Uterus (tissue), 2 donors: ENCODE measurements around the gene RHBDL2.

Experiments
- POLR2A ChIP-seq, 2 donors: fragments of 450-650 bp; IDR thresholded peaks; one replicate each; pipeline ENCODE4 v1.6.1; 2016; ENCODE audit warnings: antibody characterized with exemption in 2 of 2, mild to moderate bottlenecking in 1 of 2, moderate library complexity in 1 of 2
- TF ChIP-seq, protein P1 (sequence below), 4 experiments: fragments of 200-600 bp in 2 of 4; fragments of 450-650 bp in 2 of 4; sonication (generic) in 2 of 4; IDR thresholded peaks; one replicate each; pipeline ENCODE4 v1.5.1; 2016 to 2019; ENCODE audit warnings: antibody characterized with exemption in 4 of 4, mild to moderate bottlenecking in 2 of 4, moderate library complexity in 1 of 4

DNA sequence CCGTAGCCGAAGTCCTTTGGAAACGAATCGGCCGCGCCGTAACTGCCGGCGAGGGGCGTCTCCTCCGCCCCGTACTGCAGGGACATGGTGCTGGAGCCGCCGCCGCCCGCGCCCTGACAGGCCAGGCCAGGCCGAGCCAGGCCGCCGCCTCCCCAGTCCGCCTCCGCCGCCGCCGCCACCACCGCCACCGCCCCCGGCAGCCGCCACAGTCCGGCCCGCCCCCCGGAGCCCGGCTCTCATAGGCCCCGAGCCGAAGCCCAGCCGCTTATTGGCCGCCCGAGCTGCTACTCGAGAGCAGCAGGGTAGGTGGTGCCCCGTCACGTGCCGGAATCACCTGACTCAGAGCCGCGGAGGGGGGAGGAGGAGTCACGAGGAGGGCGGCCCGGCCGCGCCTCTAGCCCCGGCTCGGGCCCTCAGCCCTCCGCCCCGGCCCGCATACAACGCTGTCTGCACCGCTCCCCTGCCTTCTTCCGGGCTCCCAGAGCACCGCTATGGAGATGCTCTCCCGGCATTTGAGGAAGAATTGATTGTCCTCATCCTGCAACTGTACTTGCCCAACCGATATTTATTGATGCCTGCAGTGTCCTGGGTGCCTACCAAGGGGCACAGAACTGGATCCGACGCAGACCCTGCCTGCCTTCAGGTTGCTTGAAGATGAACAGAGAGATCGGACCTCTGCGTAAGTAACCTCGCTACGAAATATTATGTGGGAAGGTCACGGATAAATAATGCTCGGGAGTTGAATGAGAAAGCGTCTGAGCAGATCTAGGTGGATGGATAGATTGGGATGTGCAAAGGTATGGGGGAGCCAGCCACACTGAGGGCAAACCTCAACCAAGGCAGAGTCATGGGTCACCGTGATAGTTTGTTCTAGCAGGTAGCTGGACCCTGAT lies 81.8 kb downstream of the RHBDL2 start, which contains the start of gene RRAGC:
- TF ChIP-seq, protein P1, sequence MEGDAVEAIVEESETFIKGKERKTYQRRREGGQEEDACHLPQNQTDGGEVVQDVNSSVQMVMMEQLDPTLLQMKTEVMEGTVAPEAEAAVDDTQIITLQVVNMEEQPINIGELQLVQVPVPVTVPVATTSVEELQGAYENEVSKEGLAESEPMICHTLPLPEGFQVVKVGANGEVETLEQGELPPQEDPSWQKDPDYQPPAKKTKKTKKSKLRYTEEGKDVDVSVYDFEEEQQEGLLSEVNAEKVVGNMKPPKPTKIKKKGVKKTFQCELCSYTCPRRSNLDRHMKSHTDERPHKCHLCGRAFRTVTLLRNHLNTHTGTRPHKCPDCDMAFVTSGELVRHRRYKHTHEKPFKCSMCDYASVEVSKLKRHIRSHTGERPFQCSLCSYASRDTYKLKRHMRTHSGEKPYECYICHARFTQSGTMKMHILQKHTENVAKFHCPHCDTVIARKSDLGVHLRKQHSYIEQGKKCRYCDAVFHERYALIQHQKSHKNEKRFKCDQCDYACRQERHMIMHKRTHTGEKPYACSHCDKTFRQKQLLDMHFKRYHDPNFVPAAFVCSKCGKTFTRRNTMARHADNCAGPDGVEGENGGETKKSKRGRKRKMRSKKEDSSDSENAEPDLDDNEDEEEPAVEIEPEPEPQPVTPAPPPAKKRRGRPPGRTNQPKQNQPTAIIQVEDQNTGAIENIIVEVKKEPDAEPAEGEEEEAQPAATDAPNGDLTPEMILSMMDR (IDR thresholded peaks at IDR 0.05) = no peak
- peak; percentile 64 to 67 for TF ChIP-seq POLR2A (IDR thresholded peaks at IDR 0.05)
